Ectodermal cell (in vitro differentiated cells): Measurements from ENCODE around the gene CMSS1.
"Not testable (repeated sequence)": the region's sequence is repeated elsewhere in the genome, so short reads cannot be mapped to it uniquely, and the experiment has no call there.

ENCODE experiments used
- H3K27ac ChIP-seq: 2 replicates; pipeline ENCODE4 v1.7.0; 2013; ENCODE audit warnings: mild to moderate bottlenecking, low read depth, low read length; ENCODE audit not compliant: insufficient read depth, poor library complexity, severe bottlenecking
- H3K27me3 ChIP-seq: 2 replicates; pipeline ENCODE4 v1.7.0; 2013; ENCODE audit warnings: mild to moderate bottlenecking, low read length; ENCODE audit not compliant: insufficient read depth, control insufficient read depth, poor library complexity, severe bottlenecking
- H3K36me3 ChIP-seq: one replicate; pipeline ENCODE4 v1.7.0; 2013; ENCODE audit warnings: low read length; ENCODE audit not compliant: control insufficient read depth, insufficient read depth
- H3K4me1 ChIP-seq: one replicate; pipeline ENCODE4 v1.7.0; 2013; ENCODE audit warnings: low read length; ENCODE audit not compliant: control insufficient read depth, insufficient read depth
- H3K4me3 ChIP-seq: 2 replicates; pipeline ENCODE4 v1.7.0; 2013; ENCODE audit warnings: low read depth, low read length, control low read depth; ENCODE audit not compliant: insufficient read depth
- H3K9me3 ChIP-seq: 2 replicates; pipeline ENCODE4 v1.7.0; 2013; ENCODE audit warnings: mild to moderate bottlenecking, low read length, moderate library complexity; ENCODE audit not compliant: control insufficient read depth
- WGBS, 2 experiments: methylation state at CpG; one replicate each; pipeline ENCODE4 v1.1.7; 2013; ENCODE audit warnings: missing lambda C conversion rate in 2 of 2; 5-methylcytosine and 5-hydroxymethylcytosine counted together

CMSS1 gene

DNA sequence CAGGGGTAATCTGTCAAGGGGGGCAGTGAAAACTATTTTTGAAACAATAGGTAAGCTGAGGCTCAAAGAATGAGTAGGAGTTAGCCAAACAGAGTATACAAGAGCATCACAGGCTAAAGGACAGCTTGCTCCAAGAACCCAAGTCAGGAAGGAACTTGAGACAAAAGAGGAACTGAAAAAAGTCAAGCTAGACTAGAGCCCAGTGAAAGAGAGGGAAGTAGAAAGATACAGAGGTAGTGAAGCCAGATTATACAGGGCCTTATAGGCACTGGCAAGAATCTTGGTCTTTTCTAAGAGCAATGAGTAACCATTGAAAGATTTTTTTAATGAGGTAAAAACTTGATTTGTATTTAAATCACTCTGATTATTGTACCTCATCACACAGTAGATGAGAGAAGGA lies 226.7 kb downstream of the CMSS1 start:
- Histone ChIP-seq H3K4me1 (peaks cover 12% of the 10 kb centered on the region), H3K27ac (peak overlapping the region; percentile 40), H3K4me3 (no peak overlapping the region)

GRCh38 chr3:100045696-100046095 lies 228.0 kb downstream of the CMSS1 start:
- Histone ChIP-seq H3K27me3 (no peaks in the 10 kb centered on the region), H3K36me3 (no peaks in the 10 kb centered on the region), H3K27ac (no peak overlapping the region), H3K9me3 (no peaks in the 10 kb centered on the region), H3K4me1 (peaks cover 12% of the 10 kb centered on the region), H3K4me3 (no peak overlapping the region)
- WGBS, 2 experiments, result 84 to 85% methylated on average over 3 of the region's 3 CpGs

More for the DNA sequence above, 226.7 kb downstream of the CMSS1 start:
- H3K36me3 ChIP-seq, result no peaks in the 10 kb centered on the region
- H3K9me3 ChIP-seq, result no peaks in the 10 kb centered on the region
- no peaks in the 10 kb centered on the region for H3K27me3 ChIP-seq

DNA sequence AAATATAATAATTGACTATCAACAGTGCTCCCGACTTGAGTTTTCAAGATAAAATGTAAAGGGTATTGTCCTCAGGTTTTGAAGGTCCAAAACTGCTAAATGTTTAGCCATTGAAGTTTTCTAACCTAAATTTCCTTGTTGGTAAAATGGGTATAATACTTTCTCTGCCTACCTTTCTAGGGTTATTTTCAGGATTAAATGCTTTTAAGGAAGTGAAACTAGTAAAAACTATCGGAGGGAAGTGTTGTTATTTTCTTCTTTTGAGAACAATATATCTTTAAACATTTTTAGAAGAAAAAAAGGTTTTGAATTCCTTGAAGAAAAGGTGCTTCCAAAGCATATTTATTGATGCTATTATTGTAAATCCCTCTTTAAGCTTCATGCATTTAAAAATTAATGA lies 229.3 kb downstream of the CMSS1 start:
- H3K36me3 ChIP-seq, result no peaks in the 10 kb centered on the region
- H3K9me3 ChIP-seq, result no peaks in the 10 kb centered on the region
- H3K27ac ChIP-seq, result no peak overlapping the region
- peaks cover 12% of the 10 kb centered on the region for H3K4me1 ChIP-seq
- H3K4me3 ChIP-seq, result no peak overlapping the region
- WGBS, 2 experiments, result 80 to 89% methylated on average over 1 of the region's 2 CpGs
- H3K27me3 ChIP-seq, result no peaks in the 10 kb centered on the region

GRCh38 chr3:100047455-100048141 lies 229.9 kb downstream of the CMSS1 start:
- 62 to 75% methylated on average over 5 to 6 of the region's 6 CpGs for WGBS, 2 experiments
- Histone ChIP-seq H3K9me3 (no peaks in the 10 kb centered on the region), H3K4me1 (peaks cover 12% of the 10 kb centered on the region), H3K27ac (no peak overlapping the region), H3K27me3 (no peaks in the 10 kb centered on the region), H3K4me3 (no peak overlapping the region), H3K36me3 (no peaks in the 10 kb centered on the region)

DNA sequence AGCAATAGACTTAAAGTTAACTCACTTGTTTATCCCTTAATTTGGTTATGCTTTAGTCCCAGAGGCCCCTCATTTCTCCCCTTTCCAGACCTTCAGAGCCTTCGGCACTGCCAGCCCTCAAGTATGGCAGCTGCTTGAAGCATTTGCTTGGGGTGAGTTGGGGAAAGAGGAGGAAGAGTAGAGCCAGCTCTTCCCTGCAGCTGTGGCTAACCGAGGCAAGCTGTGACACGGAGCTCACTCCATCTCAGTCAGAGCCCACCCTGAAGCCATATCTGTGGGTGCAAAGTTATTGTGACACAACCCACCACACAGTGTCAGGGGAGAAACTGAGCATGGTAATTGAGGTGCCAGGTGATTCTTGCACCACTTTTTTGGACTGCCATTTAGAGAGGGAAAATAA lies 230.6 kb downstream of the CMSS1 start:
- no peak overlapping the region for H3K27ac ChIP-seq
- no peaks in the 10 kb centered on the region for H3K36me3 ChIP-seq
- 91 to 97% methylated on average over 3 of the region's 3 CpGs for WGBS, 2 experiments
- H3K9me3 ChIP-seq, result no peaks in the 10 kb centered on the region
- no peak overlapping the region for H3K4me3 ChIP-seq
- H3K4me1 ChIP-seq, result peaks cover 12% of the 10 kb centered on the region
- no peaks in the 10 kb centered on the region for H3K27me3 ChIP-seq

GRCh38 chr3:100051513-100051912 lies 233.9 kb downstream of the CMSS1 start:
- H3K4me1 ChIP-seq, result peaks cover 12% of the 10 kb centered on the region
- H3K9me3 ChIP-seq, H3K36me3 ChIP-seq, H3K4me3 ChIP-seq, H3K27me3 ChIP-seq, H3K27ac ChIP-seq: not testable (repeated sequence)
- 90% methylated on average over 1 of the region's 3 CpGs; no CpG with 5 or more reads in 1 of the 2 experiments for WGBS, 2 experiments

GRCh38 chr3:100053951-100054620 lies 236.4 kb downstream of the CMSS1 start:
- no peaks in the 10 kb centered on the region for H3K9me3 ChIP-seq
- H3K4me3 ChIP-seq, result no peak overlapping the region
- no peak overlapping the region for H3K27ac ChIP-seq
- H3K36me3 ChIP-seq, result no peaks in the 10 kb centered on the region
- no peaks in the 10 kb centered on the region for H3K27me3 ChIP-seq
- H3K4me1 ChIP-seq, result no peaks in the 10 kb centered on the region
- WGBS, 2 experiments, result 94 to 98% methylated on average over 4 to 5 of the region's 6 CpGs

GRCh38 chr3:100057716-100058575 lies 240.3 kb downstream of the CMSS1 start:
- H3K4me1 ChIP-seq, result no peaks in the 10 kb centered on the region
- no peaks in the 10 kb centered on the region for H3K36me3 ChIP-seq
- H3K9me3 ChIP-seq, result no peaks in the 10 kb centered on the region
- H3K27me3 ChIP-seq, result no peaks in the 10 kb centered on the region
- 92 to 95% methylated on average over 7 to 8 of the region's 8 CpGs for WGBS, 2 experiments
- H3K27ac ChIP-seq, result no peak overlapping the region
- no peak overlapping the region for H3K4me3 ChIP-seq

DNA sequence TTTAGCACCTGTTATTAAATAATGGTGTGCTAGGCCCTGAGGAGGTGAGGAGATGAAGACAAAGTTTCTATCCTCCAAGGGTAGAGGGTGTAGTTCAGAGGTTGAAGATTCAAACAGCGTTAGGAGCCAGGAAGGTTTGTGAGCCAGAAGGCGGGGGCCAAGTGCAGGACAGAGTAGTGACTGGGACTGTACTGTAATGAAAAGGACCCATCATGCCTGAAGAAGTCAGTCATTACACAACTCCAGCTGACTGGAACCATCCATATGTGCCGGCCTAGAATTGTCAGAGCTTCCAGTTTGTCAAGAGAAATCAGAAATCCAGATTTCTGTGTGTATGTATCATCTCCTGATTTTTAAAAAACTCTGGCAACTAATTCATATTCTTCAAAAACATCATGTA lies 241.8 kb downstream of the CMSS1 start:
- no peak overlapping the region for H3K4me3 ChIP-seq
- 90 to 96% methylated on average over 3 of the region's 3 CpGs for WGBS, 2 experiments
- H3K4me1 ChIP-seq, result no peaks in the 10 kb centered on the region
- H3K27ac ChIP-seq, result no peak overlapping the region
- no peaks in the 10 kb centered on the region for H3K36me3 ChIP-seq
- H3K27me3 ChIP-seq, result no peaks in the 10 kb centered on the region
- no peaks in the 10 kb centered on the region for H3K9me3 ChIP-seq
